ENCODE measurements around the gene MINDY3. TPM values are rescaled to one million over a fixed set of nuclear protein-coding genes. Genes with fewer than 3 reads are reported as not detected.

MINDY3 gene
- total RNA-seq, 1 donor, result 43.6 TPM

GRCh38 chr10:15742102-15742501, 118.2 kb downstream of the MINDY3 start:
- no peak for TF ChIP-seq CTCF (IDR thresholded peaks at IDR 0.05; ENCODE audit: insufficient read depth, low read length)
- H3K4me3 ChIP-seq (ENCODE audit: low read depth, low read length), result no peak overlapping the region
- no peak for DNase-seq (ENCODE audit: low read depth)

- TF ChIP-seq CTCF (IDR thresholded peaks at IDR 0.05; ENCODE audit: insufficient read depth, low read length), result no peak
- no peak overlapping the region for H3K4me3 ChIP-seq (ENCODE audit: low read depth, low read length)
These were observed 118.7 kb downstream of the MINDY3 start for GRCh38 chr10:15741581-15741980.

GRCh38 chr10:15740261-15740660, 120.0 kb downstream of the MINDY3 start:
- DNase-seq (ENCODE audit: low read depth), result no peak
- TF ChIP-seq CTCF (IDR thresholded peaks at IDR 0.05; ENCODE audit: insufficient read depth, low read length), result no peak
- H3K4me3 ChIP-seq (ENCODE audit: low read depth, low read length), result no peak overlapping the region

More at GRCh38 chr10:15741581-15741980, 118.7 kb downstream of the MINDY3 start:
- no peak for DNase-seq (ENCODE audit: low read depth)

- H3K4me3 ChIP-seq (ENCODE audit: low read depth, low read length), result no peak overlapping the region
- TF ChIP-seq CTCF (IDR thresholded peaks at IDR 0.05; ENCODE audit: insufficient read depth, low read length), result no peak
- no peak for DNase-seq (ENCODE audit: low read depth)
These were observed 120.9 kb downstream of the MINDY3 start for GRCh38 chr10:15739254-15739970.

GRCh38 chr10:15738270-15738925, 121.9 kb downstream of the MINDY3 start:
- TF ChIP-seq CTCF (IDR thresholded peaks at IDR 0.05; ENCODE audit: insufficient read depth, low read length), result no peak
- DNase-seq (ENCODE audit: low read depth), result peak; percentile 72
- H3K4me3 ChIP-seq (ENCODE audit: low read depth, low read length), result no peak overlapping the region

- H3K4me3 ChIP-seq (ENCODE audit: low read depth, low read length), result no peak overlapping the region
- TF ChIP-seq CTCF (IDR thresholded peaks at IDR 0.05; ENCODE audit: insufficient read depth, low read length), result no peak
- DNase-seq (ENCODE audit: low read depth), result no peak
These were observed 122.7 kb downstream of the MINDY3 start for GRCh38 chr10:15737656-15738055.
